ENCODE results near the gene TEX51.

DNA sequence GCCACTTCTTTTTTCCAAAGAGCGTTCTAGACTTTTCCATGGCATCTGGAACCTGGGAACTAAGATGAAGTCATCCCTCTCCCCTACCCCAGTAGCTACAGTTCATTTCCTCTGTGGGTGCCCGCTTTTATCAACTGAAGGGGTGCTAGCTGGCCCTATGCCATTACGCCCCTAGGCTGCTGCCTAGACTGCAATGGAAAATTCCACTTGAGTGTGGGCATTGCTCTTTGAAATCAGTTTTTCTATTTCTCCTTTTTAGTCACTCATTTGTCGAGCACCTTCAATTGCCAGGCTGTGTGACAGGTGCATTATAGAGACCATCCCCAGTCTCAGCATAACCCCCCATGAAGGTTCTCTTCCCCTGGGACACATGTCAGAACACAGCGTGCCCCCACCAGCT, 7.3 kb downstream of the TEX51 start:
- TF ChIP-seq, protein P1, sequence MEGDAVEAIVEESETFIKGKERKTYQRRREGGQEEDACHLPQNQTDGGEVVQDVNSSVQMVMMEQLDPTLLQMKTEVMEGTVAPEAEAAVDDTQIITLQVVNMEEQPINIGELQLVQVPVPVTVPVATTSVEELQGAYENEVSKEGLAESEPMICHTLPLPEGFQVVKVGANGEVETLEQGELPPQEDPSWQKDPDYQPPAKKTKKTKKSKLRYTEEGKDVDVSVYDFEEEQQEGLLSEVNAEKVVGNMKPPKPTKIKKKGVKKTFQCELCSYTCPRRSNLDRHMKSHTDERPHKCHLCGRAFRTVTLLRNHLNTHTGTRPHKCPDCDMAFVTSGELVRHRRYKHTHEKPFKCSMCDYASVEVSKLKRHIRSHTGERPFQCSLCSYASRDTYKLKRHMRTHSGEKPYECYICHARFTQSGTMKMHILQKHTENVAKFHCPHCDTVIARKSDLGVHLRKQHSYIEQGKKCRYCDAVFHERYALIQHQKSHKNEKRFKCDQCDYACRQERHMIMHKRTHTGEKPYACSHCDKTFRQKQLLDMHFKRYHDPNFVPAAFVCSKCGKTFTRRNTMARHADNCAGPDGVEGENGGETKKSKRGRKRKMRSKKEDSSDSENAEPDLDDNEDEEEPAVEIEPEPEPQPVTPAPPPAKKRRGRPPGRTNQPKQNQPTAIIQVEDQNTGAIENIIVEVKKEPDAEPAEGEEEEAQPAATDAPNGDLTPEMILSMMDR (IDR thresholded peaks at IDR 0.05; ENCODE audit: low read length) = no peak
- TF ChIP-seq EZH2 (IDR thresholded peaks at IDR 0.05; ENCODE audit: borderline replicate concordance, low read length) = no peak
